AG09309 (cell line): ENCODE measurements around the gene FOSL1.
A peak's percentile ranks its signal among the peaks of the same experiment; 100 is the strongest.

ENCODE experiments used
- DNase-seq: peaks from one replicate; pipeline ENCODE4 v3.0.0-alpha.2; 2010; ENCODE audit warnings: low read depth
- H3K4me3 ChIP-seq: 2 replicates; pipeline ENCODE4 v1.5.1; 2011; ENCODE audit warnings: mild to moderate bottlenecking, low read depth, low read length, moderate library complexity; ENCODE audit not compliant: control insufficient read depth
- TF ChIP-seq, protein P1 (sequence below): IDR thresholded peaks from 2 replicates; pipeline ENCODE4 v1.5.1; 2011; ENCODE audit warnings: mild to moderate bottlenecking, low read depth, low read length, inconsistent platforms; ENCODE audit not compliant: insufficient read depth, control insufficient read depth; ENCODE audit errors: missing control alignments

Gene FOSL1

DNA sequence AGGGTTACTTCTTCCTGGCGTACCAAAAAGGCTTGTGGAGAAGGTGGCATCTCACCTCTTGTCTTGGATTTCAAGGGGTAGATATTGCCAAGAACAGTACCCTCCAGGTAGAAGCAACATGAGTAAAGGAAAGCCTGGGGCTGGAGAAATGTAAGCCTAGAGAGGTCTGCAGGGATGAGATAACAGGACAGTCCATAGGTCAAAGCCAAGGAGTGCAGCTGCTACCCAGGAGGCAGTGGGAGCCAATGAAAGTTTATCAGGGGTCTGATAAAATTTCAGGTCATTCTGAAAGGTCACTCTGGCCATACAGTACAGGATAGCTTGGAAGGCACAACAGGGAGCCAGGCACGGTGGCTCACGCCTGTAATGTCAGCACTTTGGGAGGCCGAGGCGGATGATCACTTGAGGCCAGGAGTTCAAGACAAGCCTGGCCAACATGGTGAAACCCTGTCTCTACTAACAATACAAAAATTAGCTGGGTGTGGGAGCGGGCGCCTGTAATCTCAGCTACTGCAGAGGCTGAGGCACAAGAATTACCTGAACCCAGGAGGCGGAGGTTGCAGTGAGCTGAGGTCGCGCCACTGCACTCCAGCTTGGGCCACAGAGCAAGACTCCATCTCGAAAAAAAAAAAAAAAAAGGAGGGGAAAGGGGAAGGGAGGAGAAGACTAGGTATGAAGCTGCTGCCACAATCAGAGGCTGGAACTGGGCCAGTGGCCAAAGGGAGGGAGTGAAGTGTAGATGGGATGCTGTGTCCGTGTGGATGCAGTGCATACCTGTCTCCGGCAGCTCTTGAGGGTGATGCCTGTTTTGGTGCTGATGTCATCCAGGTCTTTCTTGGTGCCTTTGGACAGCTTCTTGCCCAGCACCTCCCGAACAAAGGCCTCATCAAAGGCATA lies 13.1 kb downstream of the FOSL1 start:
- H3K4me3 ChIP-seq = peak overlapping the region; percentile 92
- no peak for DNase-seq
- TF ChIP-seq, protein P1, sequence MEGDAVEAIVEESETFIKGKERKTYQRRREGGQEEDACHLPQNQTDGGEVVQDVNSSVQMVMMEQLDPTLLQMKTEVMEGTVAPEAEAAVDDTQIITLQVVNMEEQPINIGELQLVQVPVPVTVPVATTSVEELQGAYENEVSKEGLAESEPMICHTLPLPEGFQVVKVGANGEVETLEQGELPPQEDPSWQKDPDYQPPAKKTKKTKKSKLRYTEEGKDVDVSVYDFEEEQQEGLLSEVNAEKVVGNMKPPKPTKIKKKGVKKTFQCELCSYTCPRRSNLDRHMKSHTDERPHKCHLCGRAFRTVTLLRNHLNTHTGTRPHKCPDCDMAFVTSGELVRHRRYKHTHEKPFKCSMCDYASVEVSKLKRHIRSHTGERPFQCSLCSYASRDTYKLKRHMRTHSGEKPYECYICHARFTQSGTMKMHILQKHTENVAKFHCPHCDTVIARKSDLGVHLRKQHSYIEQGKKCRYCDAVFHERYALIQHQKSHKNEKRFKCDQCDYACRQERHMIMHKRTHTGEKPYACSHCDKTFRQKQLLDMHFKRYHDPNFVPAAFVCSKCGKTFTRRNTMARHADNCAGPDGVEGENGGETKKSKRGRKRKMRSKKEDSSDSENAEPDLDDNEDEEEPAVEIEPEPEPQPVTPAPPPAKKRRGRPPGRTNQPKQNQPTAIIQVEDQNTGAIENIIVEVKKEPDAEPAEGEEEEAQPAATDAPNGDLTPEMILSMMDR = no peak

DNA sequence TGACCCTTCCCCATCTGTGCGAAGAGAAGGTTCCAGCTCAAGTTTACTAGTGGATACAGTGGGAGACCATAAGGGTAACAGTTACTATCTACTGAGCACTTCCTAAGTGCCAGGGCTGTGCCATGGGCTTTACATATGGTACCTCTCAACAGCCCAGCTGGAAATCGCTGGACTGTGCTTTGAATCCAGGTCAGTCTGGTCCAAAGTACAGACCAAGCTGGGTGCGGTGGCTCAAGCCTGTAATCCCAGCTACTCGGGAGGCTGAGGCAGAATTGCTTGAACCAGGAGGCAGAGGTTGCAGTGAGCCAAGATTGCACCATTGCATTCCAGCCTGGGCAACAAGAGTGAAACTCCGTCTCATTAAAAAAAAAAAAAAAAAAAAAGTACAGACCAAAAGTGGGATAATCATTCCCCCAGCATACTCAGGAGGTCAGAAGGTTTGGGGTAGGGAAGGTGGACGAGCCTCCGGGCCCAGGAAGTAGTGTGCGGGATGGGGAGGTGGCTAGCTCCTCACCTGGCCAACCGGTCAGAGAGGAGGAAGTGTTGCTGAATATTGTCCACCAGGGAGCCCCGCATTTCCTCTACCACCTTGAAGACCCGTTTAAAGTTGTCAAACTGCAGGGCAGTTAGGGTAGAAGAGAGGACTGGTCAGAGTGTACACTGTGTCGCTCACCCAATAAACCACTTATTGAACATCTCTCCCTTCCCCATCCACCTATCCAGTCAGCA lies 14.2 kb downstream of the FOSL1 start:
- H3K4me3 ChIP-seq = no peak overlapping the region
- TF ChIP-seq, protein P1 = no peak
- DNase-seq = no peak

DNA sequence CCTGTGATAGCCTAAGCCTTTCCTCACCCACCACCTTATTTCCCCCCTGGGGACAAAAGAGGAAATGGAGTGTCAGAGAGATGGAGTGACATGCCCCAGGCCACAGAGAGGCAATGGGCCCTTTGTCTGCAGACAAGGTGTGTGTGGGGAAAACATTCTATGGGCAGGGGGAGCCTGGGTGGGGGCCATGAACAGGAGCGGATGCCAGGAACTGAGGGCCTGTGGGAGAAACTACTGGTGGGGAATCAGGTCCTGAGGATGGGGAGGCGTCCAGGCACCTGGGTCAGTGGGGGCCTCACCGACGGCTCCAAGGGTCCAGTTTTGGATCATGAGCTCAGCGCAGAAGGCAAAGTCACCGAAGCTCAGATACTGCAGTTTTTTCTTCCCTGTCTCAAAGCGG lies 15.0 kb downstream of the FOSL1 start:
- no peak for DNase-seq
- TF ChIP-seq, protein P1 = no peak
- H3K4me3 ChIP-seq = no peak overlapping the region

DNA sequence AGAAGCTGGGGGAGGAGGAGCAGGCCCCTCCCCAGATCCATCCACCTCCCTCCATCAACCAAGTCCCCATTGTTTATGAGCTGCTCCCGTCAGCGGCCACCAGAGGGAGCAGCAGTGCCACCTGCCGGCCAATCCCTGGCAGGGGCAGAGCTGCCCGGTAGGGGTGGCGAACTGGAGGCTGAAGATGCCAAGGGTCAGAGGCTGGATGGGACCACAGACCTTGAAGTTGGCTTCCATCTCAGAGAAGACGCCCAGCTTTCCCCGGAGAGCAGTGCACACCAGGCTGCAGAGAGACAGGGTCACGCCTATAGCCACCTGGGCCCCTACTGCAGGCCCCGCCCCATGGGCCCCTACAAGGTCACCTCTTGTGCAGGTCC lies 15.5 kb downstream of the FOSL1 start:
- no peak overlapping the region for H3K4me3 ChIP-seq
- no peak for DNase-seq
- TF ChIP-seq, protein P1 = peak; percentile 100

DNA sequence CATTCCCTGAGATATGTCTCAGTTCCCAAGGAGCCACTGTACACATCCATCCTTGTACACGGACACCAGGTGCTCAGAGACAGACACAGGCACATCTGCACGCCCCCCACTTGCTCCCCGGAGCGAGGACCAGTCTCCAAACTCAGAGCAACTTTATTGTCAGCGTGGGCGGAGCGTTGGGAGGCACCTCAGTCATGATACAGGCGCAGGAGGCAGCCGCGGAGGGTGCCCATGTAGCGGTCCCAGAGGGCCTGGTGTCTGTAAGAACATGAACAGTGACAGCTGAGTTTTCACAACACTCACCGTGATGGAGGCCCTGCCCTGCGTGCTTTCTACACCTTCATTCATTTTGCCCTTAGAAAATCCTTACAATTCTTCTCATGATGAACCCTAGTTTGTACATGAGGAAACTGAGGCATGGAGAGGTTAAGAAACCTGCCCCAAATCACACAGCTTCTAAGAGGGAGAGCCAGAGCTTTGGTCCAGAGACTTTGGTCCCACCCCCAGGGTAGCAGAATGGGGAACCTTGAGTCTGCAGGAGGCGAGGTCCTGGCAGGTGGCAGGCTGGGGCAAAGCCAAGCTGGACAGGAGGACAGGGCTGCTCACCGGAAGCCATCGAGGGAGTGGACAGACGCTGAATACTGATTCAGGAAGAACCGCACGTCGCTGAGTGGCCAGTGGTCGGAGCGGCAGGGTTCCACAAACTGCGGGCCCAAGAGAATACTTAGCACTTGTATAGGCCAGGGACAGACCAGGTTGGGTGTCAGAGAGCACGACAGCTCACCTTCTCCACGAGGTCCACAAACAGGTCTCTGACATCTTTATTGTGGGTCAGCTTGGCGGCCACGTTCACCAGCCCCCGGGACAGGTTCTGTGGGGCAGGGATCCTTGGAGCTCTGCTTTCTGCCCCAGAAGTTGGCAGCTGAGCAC lies 16.1 kb downstream of the FOSL1 start:
- TF ChIP-seq, protein P1 = no peak
- no peak for DNase-seq
- H3K4me3 ChIP-seq = no peak overlapping the region
